Activated naive CD4-positive, alpha-beta T cell treated with anti-CD3 and anti-CD28 coated beads for 36 hours (primary cell): ENCODE data around the gene IL17RE. TPM values are rescaled to one million over a fixed set of nuclear protein-coding genes. Genes with fewer than 3 reads are reported as not detected.

ENCODE experiments used
- CTCF ChIA-PET: fragments of 350-600 bp; sonication (Branson Sonifier 250); formaldehyde crosslinking; loops from one replicate; lab custom pipeline; 2021; ENCODE audit warnings: antibody characterized with exemption; lab: Charles Lee
- DNase-seq: peaks from one replicate; pipeline ENCODE4 v3.0.0-alpha.2; 2020
- H3K27ac Mint-ChIP-seq: one replicate; pipeline ENCODE4 v1.8.0; 2021; ENCODE audit warnings: mild to moderate bottlenecking, mixed read lengths
- H3K27me3 Mint-ChIP-seq: one replicate; pipeline ENCODE4 v1.8.0; 2021; ENCODE audit warnings: low read depth, mixed read lengths
- H3K36me3 Mint-ChIP-seq: one replicate; pipeline ENCODE4 v1.8.0; 2021; ENCODE audit warnings: low read depth, mixed read lengths
- H3K4me1 Mint-ChIP-seq: one replicate; pipeline ENCODE4 v1.8.0; 2021; ENCODE audit warnings: low read depth, mixed read lengths
- H3K4me3 Mint-ChIP-seq: one replicate; pipeline ENCODE4 v1.8.0; 2021; ENCODE audit warnings: mild to moderate bottlenecking, moderate library complexity, mixed read lengths
- H3K9me3 Mint-ChIP-seq: one replicate; pipeline ENCODE4 v1.8.0; 2021; ENCODE audit warnings: mixed read lengths
- intact Hi-C: fragments of 100-400 bp; cut with micrococcal nuclease; formaldehyde crosslinking; loops from one replicate; pipeline ENCODE4 v1.15.1; 2023
- total RNA-seq, 2 experiments: library from RNA; stranded (reverse); gene quantifications; one replicate each; pipeline ENCODE4 v1.2.3, GENCODE V29; 2021

Gene IL17RE
- total RNA-seq, 2 experiments from 2014 or later: 0.24 to 0.25 TPM

DNA sequence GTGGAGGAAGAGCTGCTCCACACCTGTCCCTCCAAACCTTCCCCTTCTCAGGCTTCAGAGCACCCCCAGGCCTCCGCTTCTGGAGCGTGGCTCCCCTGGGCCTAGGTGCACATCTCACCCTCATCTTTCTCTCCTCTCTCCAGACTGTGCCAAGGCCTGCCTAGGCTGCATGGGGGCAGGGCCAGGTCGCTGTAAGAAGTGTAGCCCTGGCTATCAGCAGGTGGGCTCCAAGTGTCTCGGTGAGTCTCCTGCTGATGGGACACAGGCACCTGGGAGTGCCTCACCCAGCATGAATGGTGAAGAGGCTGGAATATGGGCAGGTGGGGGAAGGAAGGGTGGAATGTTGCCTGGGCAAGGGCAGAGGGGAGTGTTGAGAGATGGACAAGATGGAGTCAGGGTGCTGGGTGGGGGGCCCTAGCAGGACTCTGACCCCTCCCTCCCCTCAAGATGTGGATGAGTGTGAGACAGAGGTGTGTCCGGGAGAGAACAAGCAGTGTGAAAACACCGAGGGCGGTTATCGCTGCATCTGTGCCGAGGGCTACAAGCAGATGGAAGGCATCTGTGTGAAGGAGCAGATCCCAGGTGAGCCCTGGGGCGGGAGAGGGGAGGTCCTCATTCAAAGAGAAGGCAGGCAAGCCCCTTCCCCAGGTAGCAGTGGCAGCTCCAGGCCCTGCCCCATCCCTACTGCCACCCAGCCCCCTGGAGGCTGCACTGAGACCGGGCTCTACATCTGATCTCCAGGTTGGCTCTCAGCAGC lies 40.5 kb downstream of the IL17RE start:
- H3K36me3 Mint-ChIP-seq: peaks cover 6% of the 10 kb centered on the region
- no peak overlapping the region for H3K27ac Mint-ChIP-seq
- no peaks in the 10 kb centered on the region for H3K27me3 Mint-ChIP-seq
- no peaks in the 10 kb centered on the region for H3K9me3 Mint-ChIP-seq
- peaks cover 3% of the 10 kb centered on the region for H3K4me1 Mint-ChIP-seq
- no peak for DNase-seq
- no peak overlapping the region for H3K4me3 Mint-ChIP-seq
- intact Hi-C loops: no loop called here
- CTCF ChIA-PET: interaction anchor here (1.2 to 2.0 kb wide), 3 partner anchors 8 to 45 kb away, joined by 3 to 15 read pairs (median 9); no protein-coding TSS in a partner anchor

DNA sequence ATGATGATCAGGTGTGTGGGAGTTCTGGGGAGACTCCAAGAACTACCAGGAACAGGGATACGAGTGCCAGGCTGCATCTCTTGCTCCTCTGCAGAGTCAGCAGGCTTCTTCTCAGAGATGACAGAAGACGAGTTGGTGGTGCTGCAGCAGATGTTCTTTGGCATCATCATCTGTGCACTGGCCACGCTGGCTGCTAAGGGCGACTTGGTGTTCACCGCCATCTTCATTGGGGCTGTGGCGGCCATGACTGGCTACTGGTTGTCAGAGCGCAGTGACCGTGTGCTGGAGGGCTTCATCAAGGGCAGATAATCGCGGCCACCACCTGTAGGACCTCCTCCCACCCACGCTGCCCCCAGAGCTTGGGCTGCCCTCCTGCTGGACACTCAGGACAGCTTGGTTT lies 41.6 kb downstream of the IL17RE start:
- Mint-ChIP-seq H3K9me3 (no peaks in the 10 kb centered on the region), H3K27ac (peak overlapping the region; percentile 30), H3K4me3 (no peak overlapping the region), H3K27me3 (no peaks in the 10 kb centered on the region), H3K36me3 (peaks cover 6% of the 10 kb centered on the region), H3K4me1 (peaks cover 3% of the 10 kb centered on the region)
- no peak for DNase-seq
- CTCF ChIA-PET: interaction anchor here (2.0 kb wide), 1 partner anchor 9 kb away, joined by 9 read pairs; no protein-coding TSS in a partner anchor
- intact Hi-C loops: no loop called here

DNA sequence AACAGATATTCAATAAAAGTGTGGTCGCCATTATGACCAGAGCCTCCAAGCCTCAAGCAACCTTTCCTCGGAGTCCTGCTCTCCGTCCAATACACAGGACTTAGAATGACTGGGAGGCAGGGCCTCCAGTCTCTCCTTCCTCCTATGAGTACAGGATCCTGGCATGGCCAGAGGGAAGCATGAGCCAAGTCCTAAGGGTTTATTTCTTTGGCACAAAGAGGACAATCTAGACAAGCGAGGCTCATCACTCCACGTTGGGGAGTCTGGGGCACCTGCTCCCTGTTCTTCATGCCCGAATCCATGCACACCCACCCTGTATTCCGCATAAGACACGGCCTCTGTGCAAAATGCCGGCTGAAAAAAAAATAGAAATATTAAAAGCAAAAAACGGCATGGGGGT lies 42.7 kb downstream of the IL17RE start:
- peaks cover 6% of the 10 kb centered on the region for H3K36me3 Mint-ChIP-seq
- peaks cover 8% of the 10 kb centered on the region for H3K4me1 Mint-ChIP-seq
- H3K4me3 Mint-ChIP-seq: peak overlapping the region; percentile 52
- no peak overlapping the region for H3K27ac Mint-ChIP-seq
- no peaks in the 10 kb centered on the region for H3K27me3 Mint-ChIP-seq
- intact Hi-C loops: no loop called here
- H3K9me3 Mint-ChIP-seq: no peaks in the 10 kb centered on the region
- CTCF ChIA-PET: interaction anchor here (0.7 to 1.8 kb wide), 2 partner anchors 12 to 13 kb away, joined by 3 to 18 read pairs; partner anchors contain the start of gene CRELD1
- no peak for DNase-seq

DNA sequence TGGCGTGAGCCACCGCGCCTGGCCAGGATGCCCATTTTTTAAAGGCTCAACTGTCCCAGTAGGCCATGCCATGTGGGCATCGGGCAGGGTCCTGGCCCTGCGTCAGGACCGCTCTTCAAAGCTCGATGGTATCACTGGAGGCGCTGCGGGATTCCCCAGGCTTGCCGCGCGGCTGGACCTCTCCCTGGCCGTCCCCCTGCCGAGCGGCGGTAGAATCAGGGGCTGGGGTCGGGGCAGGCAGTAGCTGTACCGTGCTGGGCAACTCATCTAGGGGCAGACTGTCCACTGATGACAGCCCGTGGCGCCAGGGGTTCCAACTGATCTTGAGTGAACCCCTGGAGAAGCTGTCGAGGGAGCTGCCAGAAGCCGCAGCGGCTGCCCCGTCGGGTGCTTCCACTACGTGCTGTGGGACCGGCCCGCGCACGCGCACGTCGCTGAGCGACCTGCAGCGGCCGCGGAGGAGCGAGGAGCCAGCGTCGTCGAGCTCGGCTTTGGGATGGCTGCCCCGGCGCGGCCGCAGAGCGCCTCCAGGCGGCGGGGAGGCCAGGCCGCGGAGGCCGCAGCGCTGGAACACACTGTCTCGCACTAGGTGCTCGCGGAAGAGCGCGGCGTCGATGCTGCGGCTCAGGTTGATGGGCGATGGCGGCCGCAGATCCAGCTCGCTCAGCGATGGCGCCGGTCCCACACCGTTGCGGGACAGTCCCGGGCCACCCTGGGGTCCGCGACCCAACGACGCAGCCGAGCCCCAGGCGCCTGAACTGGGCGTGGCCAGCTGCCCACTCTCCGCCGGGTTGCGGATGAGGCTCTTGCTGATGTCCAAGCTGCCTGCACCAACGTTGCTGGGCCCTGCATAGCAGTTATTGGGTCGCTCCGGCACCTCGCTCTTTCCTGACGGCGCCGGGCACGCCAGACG lies 43.7 kb downstream of the IL17RE start:
- intact Hi-C loops: loop anchor here (1.0 kb wide), 2 partner anchors 13 to 56 kb away; partner anchors contain the start of genes CRELD1 and JAGN1
- H3K36me3 Mint-ChIP-seq: peaks cover 4% of the 10 kb centered on the region
- H3K4me3 Mint-ChIP-seq: peak overlapping the region; percentile 79
- no peaks in the 10 kb centered on the region for H3K27me3 Mint-ChIP-seq
- peak overlapping the region; percentile 79 for H3K27ac Mint-ChIP-seq
- peaks cover 17% of the 10 kb centered on the region for H3K4me1 Mint-ChIP-seq
- peak; percentile 79 for DNase-seq
- CTCF ChIA-PET: interaction anchor here (0.7 to 1.8 kb wide), 11 partner anchors 9 to 240 kb away, joined by 3 to 18 read pairs (median 3); partner anchors contain the start of gene CRELD1
- no peaks in the 10 kb centered on the region for H3K9me3 Mint-ChIP-seq

DNA sequence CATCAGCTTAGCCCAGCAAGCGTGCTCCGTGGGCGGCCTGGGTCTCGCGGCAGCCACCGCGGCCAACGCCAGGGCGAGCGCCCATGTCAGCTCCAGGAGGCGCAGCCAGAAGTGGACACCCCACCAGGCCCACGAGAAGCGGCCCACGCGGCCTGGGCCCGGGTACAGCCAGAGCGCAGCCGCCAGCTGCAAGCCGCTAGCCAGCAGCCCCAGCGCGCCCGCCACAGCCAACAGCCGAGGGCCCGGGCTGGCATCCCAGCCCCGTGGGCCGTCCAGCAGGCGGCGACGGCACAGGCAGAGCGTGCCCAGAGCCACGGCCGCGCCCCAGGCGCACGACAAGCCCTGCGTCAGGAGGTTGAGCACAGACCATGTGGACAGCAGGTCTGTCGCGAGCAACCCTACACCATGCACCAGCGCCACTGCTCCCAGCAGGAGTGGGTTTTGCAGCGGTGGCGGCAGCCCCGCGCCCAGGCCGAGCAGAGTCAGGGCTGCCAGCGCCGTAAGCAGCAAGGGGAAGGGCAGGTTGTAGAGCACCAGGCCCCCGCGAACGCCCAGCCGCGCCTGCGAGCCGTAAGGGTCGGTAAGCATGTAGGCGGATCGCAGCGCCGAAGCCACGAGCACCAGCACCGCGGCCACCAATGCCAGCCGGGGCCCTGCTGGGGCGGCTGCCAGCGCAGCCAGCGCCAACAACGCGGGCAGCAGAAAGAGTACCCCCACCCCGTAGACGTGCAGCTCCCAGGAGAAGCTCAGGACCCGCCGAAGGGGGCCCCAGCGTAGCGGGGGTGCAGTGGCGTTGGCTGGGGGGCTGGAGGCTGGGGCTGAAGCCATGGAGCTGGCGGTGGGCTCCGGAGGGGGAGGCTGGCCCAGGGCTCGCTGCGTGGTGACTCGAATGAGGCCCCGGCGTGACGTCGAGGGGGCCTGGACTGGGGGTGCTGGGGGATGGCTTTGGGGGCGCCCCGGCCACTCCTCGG lies 44.7 kb downstream of the IL17RE start:
- Mint-ChIP-seq H3K9me3 (no peaks in the 10 kb centered on the region), H3K4me1 (peaks cover 17% of the 10 kb centered on the region), H3K27ac (no peak overlapping the region), H3K27me3 (no peaks in the 10 kb centered on the region), H3K4me3 (no peak overlapping the region), H3K36me3 (peaks cover 4% of the 10 kb centered on the region)
- CTCF ChIA-PET: interaction anchor here (1.0 to 2.8 kb wide), 7 partner anchors 8 to 102 kb away, joined by 3 to 18 read pairs (median 9); partner anchors contain the start of gene CRELD1
- intact Hi-C loops: no loop called here
- no peak for DNase-seq

DNA sequence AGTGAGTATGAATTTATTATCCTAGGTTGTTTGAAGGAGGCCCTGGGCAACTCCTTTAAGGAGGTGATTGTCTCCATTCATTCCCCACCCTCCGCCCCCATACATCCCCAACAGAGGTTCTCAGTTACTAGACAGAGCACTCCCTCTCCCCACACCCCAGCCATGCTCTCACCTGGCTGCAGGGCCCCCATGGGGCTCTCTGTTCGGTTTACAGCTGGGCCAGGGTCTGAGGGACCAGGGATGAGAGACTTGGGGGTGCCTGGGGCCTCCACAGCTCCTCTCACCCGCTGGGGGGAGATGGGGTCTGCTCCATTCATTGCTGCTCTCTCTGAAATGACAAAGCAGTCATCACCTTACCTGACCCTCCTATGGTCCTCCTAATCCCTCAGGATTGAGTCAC lies 45.9 kb downstream of the IL17RE start:
- H3K27ac Mint-ChIP-seq: no peak overlapping the region
- no peaks in the 10 kb centered on the region for H3K27me3 Mint-ChIP-seq
- H3K4me3 Mint-ChIP-seq: no peak overlapping the region
- no peaks in the 10 kb centered on the region for H3K9me3 Mint-ChIP-seq
- intact Hi-C loops: no loop called here
- CTCF ChIA-PET: interaction anchor here (2.8 kb wide), 1 partner anchor 16 kb away, joined by 10 read pairs; the partner anchor contains the start of gene CRELD1
- H3K4me1 Mint-ChIP-seq: peaks cover 17% of the 10 kb centered on the region
- DNase-seq: no peak
- H3K36me3 Mint-ChIP-seq: peaks cover 4% of the 10 kb centered on the region

DNA sequence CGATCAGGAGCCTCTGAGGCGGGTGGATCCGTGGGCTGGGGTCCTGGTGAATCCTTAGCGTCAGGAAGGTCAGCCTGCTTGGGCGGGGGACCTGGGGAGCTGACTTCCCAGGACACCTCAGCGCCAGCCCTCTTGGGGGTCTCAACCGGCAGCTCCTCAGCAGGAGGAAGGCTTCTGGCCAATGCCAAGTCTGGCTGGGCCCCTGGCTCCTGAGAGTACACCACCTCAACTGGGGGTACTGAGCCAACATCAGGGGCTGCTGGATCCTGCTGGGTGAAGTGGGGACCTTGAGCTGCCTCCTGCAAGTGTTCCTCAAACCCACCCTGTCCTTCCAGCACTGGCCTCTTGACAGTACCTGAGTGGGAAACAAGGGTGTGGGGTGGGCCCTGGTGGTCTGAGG lies 46.5 kb downstream of the IL17RE start:
- H3K4me1 Mint-ChIP-seq: peaks cover 17% of the 10 kb centered on the region
- intact Hi-C loops: no loop called here
- no peak for DNase-seq

DNA sequence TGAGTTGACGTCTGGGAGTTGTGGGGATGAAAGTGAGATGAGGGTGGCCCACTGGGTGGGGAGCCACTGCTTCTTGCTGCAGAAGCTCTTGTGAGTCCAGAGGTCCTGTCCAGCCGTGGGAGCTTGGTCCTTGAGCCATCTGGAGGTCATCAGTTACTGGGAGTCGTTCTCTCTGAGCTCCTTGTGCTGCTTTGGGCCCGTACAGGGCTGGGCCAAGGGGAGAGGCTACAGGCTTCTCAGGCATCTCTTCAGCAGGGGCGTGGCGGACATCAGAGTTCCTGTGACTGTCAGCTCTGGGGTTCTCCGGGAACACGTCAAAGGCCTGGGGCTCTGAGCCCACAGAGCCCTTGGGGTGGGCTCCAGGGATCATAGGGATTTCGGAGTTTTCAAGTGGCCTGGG lies 47.0 kb downstream of the IL17RE start:
- peak overlapping the region; percentile 63 for H3K27ac Mint-ChIP-seq
- no peaks in the 10 kb centered on the region for H3K9me3 Mint-ChIP-seq
- intact Hi-C loops: loop anchor here (2.0 to 5.0 kb wide), 3 partner anchors 78 to 371 kb away; partner anchors contain the start of genes ARPC4, FANCD2, SEC13 and TADA3
- CTCF ChIA-PET: interaction anchor here (0.9 to 2.8 kb wide), 3 partner anchors 17 to 36 kb away, joined by 3 to 10 read pairs (median 5); partner anchors contain the start of gene CRELD1
- H3K4me3 Mint-ChIP-seq: no peak overlapping the region
- peaks cover 17% of the 10 kb centered on the region for H3K4me1 Mint-ChIP-seq
- peaks cover 4% of the 10 kb centered on the region for H3K36me3 Mint-ChIP-seq
- no peak for DNase-seq
- no peaks in the 10 kb centered on the region for H3K27me3 Mint-ChIP-seq

More for the DNA sequence above, 46.5 kb downstream of the IL17RE start:
- peak overlapping the region; percentile 63 for H3K27ac Mint-ChIP-seq
- H3K4me3 Mint-ChIP-seq: no peak overlapping the region
- CTCF ChIA-PET: interaction anchor here (0.9 to 2.8 kb wide), 2 partner anchors 16 to 37 kb away, joined by 3 to 10 read pairs; partner anchors contain the start of gene CRELD1
- no peaks in the 10 kb centered on the region for H3K9me3 Mint-ChIP-seq
- H3K27me3 Mint-ChIP-seq: no peaks in the 10 kb centered on the region
- H3K36me3 Mint-ChIP-seq: peaks cover 4% of the 10 kb centered on the region

DNA sequence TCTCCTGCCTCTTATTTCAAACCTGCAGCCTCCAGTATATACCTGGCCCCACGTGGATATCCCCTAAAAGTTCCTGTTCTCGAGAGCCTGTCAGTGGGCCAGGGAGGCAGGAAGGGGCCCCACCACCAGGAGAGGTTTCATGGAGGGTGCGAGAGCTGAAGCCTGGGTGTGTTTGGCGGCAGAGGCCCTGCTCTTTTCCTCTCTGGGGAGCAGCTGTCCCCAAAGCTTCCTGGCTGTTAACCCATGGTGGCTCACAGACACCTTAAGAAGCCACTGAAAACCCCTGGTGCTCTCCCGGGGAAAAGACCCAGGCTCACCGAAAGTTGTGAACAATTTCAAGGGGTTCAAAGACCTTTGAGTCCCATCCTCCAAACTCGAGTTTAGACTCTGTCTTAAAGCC lies 48.5 kb downstream of the IL17RE start:
- Mint-ChIP-seq H3K36me3 (peaks cover 2% of the 10 kb centered on the region), H3K27me3 (no peaks in the 10 kb centered on the region), H3K4me3 (peak overlapping the region; percentile 81), H3K27ac (peak overlapping the region; percentile 86), H3K9me3 (no peaks in the 10 kb centered on the region), H3K4me1 (peaks cover 16% of the 10 kb centered on the region)
- intact Hi-C loops: loop anchor here (1.0 to 5.0 kb wide), 6 partner anchors 18 to 370 kb away; partner anchors contain the start of genes ARPC4, CRELD1, FANCD2 and SEC13
- CTCF ChIA-PET: interaction anchor here (0.9 to 2.9 kb wide), 5 partner anchors 9 to 30 kb away, joined by 3 to 14 read pairs (median 3); partner anchors contain the start of gene CRELD1
- DNase-seq: peak; percentile 84

DNA sequence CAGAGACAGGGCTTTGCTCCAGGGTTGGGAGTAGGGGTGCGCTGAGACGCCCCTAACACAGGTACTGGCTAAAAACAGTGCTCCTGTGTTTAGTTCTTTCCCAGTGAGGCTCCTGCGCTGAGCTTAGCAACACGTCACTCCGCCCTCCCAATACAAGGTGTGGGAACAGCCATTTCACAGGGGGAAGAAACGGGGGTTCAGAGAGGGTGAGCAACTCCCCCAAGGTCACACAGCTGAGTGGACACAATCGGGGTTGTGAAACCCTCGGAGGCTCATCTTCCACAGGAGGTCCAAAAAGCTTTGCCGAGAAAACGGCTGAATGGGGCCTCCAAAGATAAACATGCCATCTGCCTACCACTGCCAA lies 48.9 kb downstream of the IL17RE start:
- intact Hi-C loops: loop anchor here (1.0 to 5.0 kb wide), 6 partner anchors 18 to 369 kb away; partner anchors contain the start of genes ARPC4, CRELD1, FANCD2 and SEC13
- Mint-ChIP-seq H3K36me3 (no peaks in the 10 kb centered on the region), H3K27ac (peak overlapping the region; percentile 86), H3K4me3 (peak overlapping the region; percentile 81), H3K27me3 (no peaks in the 10 kb centered on the region), H3K4me1 (peaks cover 15% of the 10 kb centered on the region), H3K9me3 (no peaks in the 10 kb centered on the region)
- CTCF ChIA-PET: interaction anchor here (0.8 to 2.9 kb wide), 7 partner anchors 9 to 225 kb away, joined by 3 to 14 read pairs (median 3); partner anchors contain the start of genes CRELD1 and RPUSD3
- peak; percentile 58 for DNase-seq
